Measurements from ENCODE around the gene SLC1A7. TPM values are rescaled to one million over a fixed set of nuclear protein-coding genes. Genes with fewer than 3 reads are reported as not detected.

The SLC1A7 gene
- total and polyA plus RNA-seq, 2 donors (not counting 1 experiment from before 2014, with no cell fraction given), result 0.10 TPM; not detected in 1

GRCh38 chr1:53115403-53116306, 26.8 kb downstream of the SLC1A7 start:
- Histone ChIP-seq H4K20me1 (ENCODE audit: control insufficient read depth, insufficient read depth, low read length, poor library complexity, severe bottlenecking) (no peaks in the 10 kb centered on the region), H3K4me1 (ENCODE audit: control insufficient read depth in 2 of 2, insufficient read depth in 2 of 2, low read length in 2 of 2) (no peaks in the 10 kb centered on the region), H2AFZ (ENCODE audit: insufficient read depth, low read depth, low read length, poor library complexity, severe bottlenecking) (no peak overlapping the region), H3K9ac (ENCODE audit: low read length) (no peak overlapping the region), H3K4me2 (replicated peaks; ENCODE audit: low read depth, low read length, poor library complexity, severe bottlenecking) (no peak overlapping the region), H3K27me3 (replicated peaks in 1 of 4; ENCODE audit: control extremely low read depth in 1 of 4, control insufficient read depth in 3 of 4, insufficient read depth in 4 of 4, low read length in 3 of 4) (peaks cover 0 to 3% (median 0%) of the 10 kb centered on the region in 4 experiments), H3K79me2 (ENCODE audit: control insufficient read depth, insufficient read depth, low read length) (no peaks in the 10 kb centered on the region), H3K27ac (ENCODE audit: low read length in 2 of 2) (no peak overlapping the region), H3K4me3 (ENCODE audit: control extremely low read depth in 1 of 5, extremely low read depth in 1 of 5, insufficient read depth in 1 of 5, low read depth in 2 of 5, low read length in 4 of 5) (no peak overlapping the region), H3K36me3 (replicated peaks in 1 of 2; ENCODE audit: control extremely low read depth in 1 of 2, control insufficient read depth in 1 of 2, extremely low read depth in 1 of 2, insufficient read depth in 2 of 2, low read length in 1 of 2) (no peaks in the 10 kb centered on the region), H3K9me3 (ENCODE audit: control extremely low read depth in 1 of 3, control insufficient read depth in 2 of 3, insufficient read depth in 1 of 3, low read length in 2 of 3) (peaks cover 0 to 4% (median 0%) of the 10 kb centered on the region in 3 donors)
- Mint-ChIP-seq H3K27ac (no peak overlapping the region), H3K4me3 (no peak overlapping the region), H3K9me3 (ENCODE audit: insufficient read depth) (no peaks in the 10 kb centered on the region), H3K27me3 (peaks cover 13% of the 10 kb centered on the region), H3K4me1 (no peaks in the 10 kb centered on the region)
- intact Hi-C loops (cut with micrococcal nuclease), result no loop called here
- ATAC-seq (ENCODE audit: low read depth) (no peak), DNase-seq (no peak)
- ChIA-PET CTCF (no interaction called here), POLR2A (no interaction called here)
- 85% methylated on average over 18 of the region's 20 CpGs for WGBS (ENCODE audit: insufficient coverage)
- TF ChIP-seq EZH2 (IDR thresholded peaks at IDR 0.05; ENCODE audit: borderline replicate concordance, insufficient read depth, low read depth, low read length, poor library complexity, severe bottlenecking) (no peak), CTCF (IDR thresholded peaks at IDR 0.05) (no peak)
